HEK293T (cell line): ENCODE data around the gene MID2.

Experiments used
- CTCF ChIA-PET: fragments of 350-600 bp; formaldehyde crosslinking; extraction: SDS; loops from one replicate; lab custom pipeline; 2021; ENCODE audit warnings: antibody characterized with exemption, inconsistent platforms; lab: Yijun Ruan, JAX
- POLR2A ChIA-PET: fragments of 350-600 bp; formaldehyde crosslinking; extraction: SDS; loops from one replicate; lab custom pipeline; 2020; ENCODE audit warnings: antibody characterized with exemption, inconsistent platforms; lab: Yijun Ruan, JAX
- DNase-seq: peaks from one replicate; pipeline ENCODE4 v3.0.0; 2012; ENCODE audit warnings: mixed read lengths; ENCODE audit errors: extremely low spot score
- ARNT ChIP-seq: fragments of 450-650 bp; IDR thresholded peaks from 2 replicates; pipeline ENCODE4 v1.6.1; 2017; ENCODE audit warnings: mild to moderate bottlenecking
- BHLHE40 ChIP-seq: fragments of 450-650 bp; IDR thresholded peaks from 2 replicates; pipeline ENCODE4 v1.6.1; 2016; ENCODE audit warnings: mild to moderate bottlenecking, moderate library complexity, borderline replicate concordance
- CTBP1 ChIP-seq: fragments of 450-650 bp; IDR thresholded peaks from 2 replicates; pipeline ENCODE4 v1.6.1; 2016; ENCODE audit warnings: borderline replicate concordance
- ELF4 ChIP-seq: fragments of 450-650 bp; IDR thresholded peaks from 2 replicates; pipeline ENCODE4 v1.6.1; 2017; ENCODE audit warnings: antibody characterized with exemption
- FOXA1 ChIP-seq: fragments of 450-650 bp; IDR thresholded peaks from 2 replicates; pipeline ENCODE4 v1.6.1; 2016; ENCODE audit warnings: mild to moderate bottlenecking
- FOXK2 ChIP-seq: fragments of 450-650 bp; IDR thresholded peaks from 2 replicates; pipeline ENCODE4 v1.6.1; 2016; ENCODE audit warnings: mild to moderate bottlenecking
- FOXM1 ChIP-seq: fragments of 450-650 bp; IDR thresholded peaks from 2 replicates; pipeline ENCODE4 v1.6.1; 2017; ENCODE audit warnings: mild to moderate bottlenecking, borderline replicate concordance
- HDGF ChIP-seq: fragments of 450-650 bp; IDR thresholded peaks from 2 replicates; pipeline ENCODE4 v1.6.1; 2017; ENCODE audit warnings: antibody characterized with exemption, borderline replicate concordance
- L3MBTL2 ChIP-seq: fragments of 450-650 bp; conservative IDR thresholded peaks from 2 replicates; pipeline ENCODE4 v1.6.1; 2016; ENCODE audit warnings: mild to moderate bottlenecking
- LEF1 ChIP-seq: fragments of 450-650 bp; IDR thresholded peaks from 2 replicates; pipeline ENCODE4 v1.6.1; 2017; ENCODE audit warnings: mild to moderate bottlenecking, borderline replicate concordance
- NFRKB ChIP-seq: fragments of 450-650 bp; IDR thresholded peaks from 2 replicates; pipeline ENCODE4 v1.6.1; 2016; ENCODE audit warnings: mild to moderate bottlenecking, moderate library complexity
- SP1 ChIP-seq: fragments of 450-650 bp; IDR thresholded peaks from 2 replicates; pipeline ENCODE4 v1.6.1; 2017
- SUZ12 ChIP-seq: fragments of 450-650 bp; IDR thresholded peaks from 2 replicates; pipeline ENCODE4 v1.6.1; 2016; ENCODE audit warnings: mild to moderate bottlenecking
- TARDBP ChIP-seq: fragments of 450-650 bp; IDR thresholded peaks from 2 replicates; pipeline ENCODE4 v1.6.1; 2016
- ZNF384 ChIP-seq: fragments of 450-650 bp; IDR thresholded peaks from 2 replicates; pipeline ENCODE4 v1.6.1; 2016
- TF ChIP-seq, protein P1 (sequence below): fragments of 450-650 bp; IDR thresholded peaks from 2 replicates; pipeline ENCODE4 v1.6.1; 2016

Gene MID2

DNA sequence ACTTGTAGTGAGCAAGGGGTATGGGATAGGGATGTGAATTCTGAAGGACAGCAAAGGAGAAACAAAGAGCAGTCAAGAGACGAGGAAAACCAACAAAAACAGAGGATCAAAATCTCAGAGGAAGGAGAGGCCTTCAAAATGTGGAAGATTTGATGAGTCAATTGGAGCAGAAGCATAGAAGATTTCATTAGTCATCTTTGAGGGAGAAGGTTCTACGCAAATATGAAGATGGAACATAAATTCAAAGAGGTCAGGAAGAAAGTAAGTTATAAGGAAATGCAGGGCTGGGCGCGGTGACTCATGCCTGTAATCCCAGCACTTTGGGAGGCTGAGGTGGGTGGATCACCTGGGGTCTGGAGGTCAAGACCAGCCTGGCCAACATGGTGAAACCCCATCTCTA, 35.4 kb downstream of the MID2 start:
- POLR2A ChIA-PET = no interaction called here
- no peak for DNase-seq

DNA sequence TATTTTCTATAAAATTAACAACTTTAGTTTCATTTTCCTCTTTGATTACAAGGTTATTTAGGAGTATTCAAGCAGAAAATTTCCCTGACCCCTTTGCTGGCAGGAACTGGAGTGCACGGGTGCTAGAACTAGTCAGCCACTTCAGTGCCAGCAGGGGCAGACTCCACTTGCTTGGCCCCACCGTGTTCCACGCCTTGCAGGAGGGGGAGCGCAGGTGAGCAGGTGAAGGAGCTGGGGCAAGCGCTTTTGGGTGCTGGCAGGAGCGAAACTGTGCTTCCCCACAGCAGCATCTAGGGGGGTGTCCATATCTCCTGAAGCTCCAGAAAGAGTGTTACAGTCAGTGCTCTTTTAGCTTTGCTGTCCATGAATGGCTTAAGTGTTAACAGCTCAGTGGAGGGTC, 45.5 kb downstream of the MID2 start:
- TF ChIP-seq ARNT (no peak), FOXA1 (no peak), SP1 (no peak), ELF4 (no peak), TARDBP (no peak), LEF1 (no peak), SUZ12 (no peak)
- POLR2A ChIA-PET = no interaction called here
- no peak for DNase-seq
- CTCF ChIA-PET = no interaction called here

More for the DNA sequence above, 35.4 kb downstream of the MID2 start:
- CTCF ChIA-PET = no interaction called here
- TF ChIP-seq, protein P1, sequence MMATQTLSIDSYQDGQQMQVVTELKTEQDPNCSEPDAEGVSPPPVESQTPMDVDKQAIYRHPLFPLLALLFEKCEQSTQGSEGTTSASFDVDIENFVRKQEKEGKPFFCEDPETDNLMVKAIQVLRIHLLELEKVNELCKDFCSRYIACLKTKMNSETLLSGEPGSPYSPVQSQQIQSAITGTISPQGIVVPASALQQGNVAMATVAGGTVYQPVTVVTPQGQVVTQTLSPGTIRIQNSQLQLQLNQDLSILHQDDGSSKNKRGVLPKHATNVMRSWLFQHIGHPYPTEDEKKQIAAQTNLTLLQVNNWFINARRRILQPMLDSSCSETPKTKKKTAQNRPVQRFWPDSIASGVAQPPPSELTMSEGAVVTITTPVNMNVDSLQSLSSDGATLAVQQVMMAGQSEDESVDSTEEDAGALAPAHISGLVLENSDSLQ = no peak
- TF ChIP-seq TARDBP = no peak
- no peak for TF ChIP-seq CTBP1
- TF ChIP-seq L3MBTL2 = no peak

DNA sequence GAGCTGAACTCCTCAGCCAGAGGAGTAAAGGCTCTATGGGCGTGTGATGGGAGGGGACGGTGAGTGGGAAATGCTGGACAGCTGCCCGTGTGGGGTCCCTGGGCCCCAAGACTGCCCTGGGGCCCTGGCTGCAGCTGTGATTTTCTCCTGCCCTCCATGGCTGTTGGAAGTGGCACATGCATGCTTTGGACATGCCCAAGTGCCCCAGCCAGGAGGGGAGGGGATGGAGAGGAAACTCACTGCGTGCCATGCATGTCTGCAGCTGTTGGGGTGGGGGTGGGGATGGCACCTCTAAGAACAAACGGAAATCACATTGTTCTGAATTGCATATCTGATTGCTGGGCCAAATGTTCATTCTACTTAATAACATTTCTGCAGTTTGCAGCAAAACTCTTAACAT, 52.4 kb downstream of the MID2 start:
- no peak for TF ChIP-seq FOXK2
- TF ChIP-seq, protein P1 = no peak
- TF ChIP-seq SP1 = no peak
- TF ChIP-seq CTBP1 = no peak
- TF ChIP-seq ELF4 = no peak
- TF ChIP-seq ZNF384 = no peak
- TF ChIP-seq L3MBTL2 = no peak
- no peak for TF ChIP-seq NFRKB
- TF ChIP-seq BHLHE40 = no peak
- TF ChIP-seq TARDBP = no peak
- TF ChIP-seq FOXA1 = no peak
- no peak for TF ChIP-seq SUZ12
- TF ChIP-seq LEF1 = no peak
- ChIA-PET CTCF (no interaction called here), POLR2A (no interaction called here)
- no peak for DNase-seq

DNA sequence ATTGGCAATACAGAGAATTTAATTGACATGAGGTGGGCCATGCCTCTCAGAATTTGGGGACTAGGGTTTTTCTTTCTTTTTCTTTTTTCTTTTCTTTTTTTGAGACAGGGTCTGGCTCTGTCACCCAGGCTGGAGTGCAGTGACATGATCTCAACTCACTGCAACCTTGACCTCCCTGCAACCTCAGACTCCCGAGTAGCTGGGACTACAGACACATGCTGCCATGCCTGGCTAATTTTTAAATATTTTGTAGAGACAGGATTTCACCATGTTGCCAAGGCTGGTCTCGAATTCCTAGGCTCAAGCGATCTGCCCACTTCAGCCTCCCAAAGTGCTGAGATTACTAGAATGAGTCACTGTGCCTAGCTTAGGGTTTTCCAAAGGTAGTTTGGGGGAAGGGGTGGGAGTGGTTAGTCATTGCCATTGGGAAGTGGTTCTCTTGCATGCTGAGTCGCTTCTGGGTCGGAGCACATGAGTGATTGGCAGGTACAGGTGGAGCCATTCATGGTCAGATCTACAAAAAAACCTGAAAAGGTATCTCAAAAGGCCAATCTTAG, 54.5 kb downstream of the MID2 start:
- CTCF ChIA-PET = no interaction called here
- no peak for DNase-seq
- TF ChIP-seq ELF4 (no peak), L3MBTL2 (no peak), SUZ12 (no peak), LEF1 (no peak), CTBP1 (no peak), FOXK2 (no peak), ZNF384 (no peak), FOXA1 (no peak), NFRKB (no peak), SP1 (no peak), TARDBP (no peak), HDGF (no peak), BHLHE40 (no peak)
- TF ChIP-seq, protein P1 = no peak
- POLR2A ChIA-PET = no interaction called here

DNA sequence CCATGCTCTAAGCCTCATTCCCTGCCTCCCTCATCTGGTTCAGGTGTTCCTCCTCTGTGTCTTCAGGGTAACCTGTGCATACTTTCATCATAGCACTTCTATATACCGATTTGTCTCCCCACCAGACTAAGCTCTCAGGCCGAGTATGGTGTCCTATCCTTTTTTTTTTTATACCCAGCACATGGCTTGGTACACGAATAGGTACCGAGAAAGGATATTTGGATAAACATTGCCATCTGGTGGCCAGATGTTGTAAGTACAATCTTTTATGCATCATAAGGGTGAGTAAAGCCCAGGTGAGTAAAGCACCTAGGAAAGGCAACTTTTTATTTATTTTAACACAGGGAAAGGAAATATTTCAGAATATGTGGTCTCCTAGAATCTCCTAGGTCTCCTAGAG, 68.4 kb downstream of the MID2 start:
- ChIA-PET POLR2A (no interaction called here), CTCF (interaction anchor here (0.6 to 1.5 kb wide), 5 partner anchors 8 to 233 kb away, joined by 3 to 10 read pairs (median 4); no protein-coding TSS in a partner anchor)
- DNase-seq = peak; percentile 74
- TF ChIP-seq HDGF (no peak), SUZ12 (no peak), LEF1 (no peak), ELF4 (no peak; the same call in 1 of the 2 replicates), FOXA1 (no peak), FOXM1 (no peak), ARNT (no peak), CTBP1 (0 out of 2 replicates have a peak, but pooled peaks have one; percentile 51), BHLHE40 (no peak), FOXK2 (no peak), NFRKB (no peak), TARDBP (peak; percentile 18; the same call in 1 of the 2 replicates), SP1 (no peak), ZNF384 (peak; percentile 86), L3MBTL2 (0 out of 2 replicates have a peak, but pooled peaks have one; percentile 5)
- TF ChIP-seq, protein P1 = no peak

DNA sequence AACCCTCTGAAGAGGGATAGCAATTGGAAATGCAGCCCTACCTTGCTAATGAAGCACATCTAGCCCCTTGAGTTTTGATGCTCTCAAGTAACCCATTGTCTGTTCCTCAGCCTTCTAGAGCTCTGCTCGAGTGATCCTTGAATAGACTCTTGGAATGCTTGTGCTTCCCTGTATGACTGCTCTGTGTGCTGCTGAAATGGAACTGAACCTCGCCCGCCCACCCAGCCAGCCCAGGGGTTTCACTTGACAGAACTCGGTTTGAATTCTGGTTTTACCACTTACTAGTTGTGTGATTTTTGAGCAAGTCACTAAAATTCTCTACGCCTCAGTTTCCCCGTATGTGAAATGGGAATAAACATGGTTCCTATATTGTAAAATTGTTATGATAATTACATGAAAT, 77.1 kb downstream of the MID2 start:
- DNase-seq = no peak
- ChIA-PET POLR2A (no interaction called here), CTCF (interaction anchor here (0.6 kb wide), 1 partner anchor 9 kb away, joined by 3 read pairs; no protein-coding TSS in a partner anchor)
- no peak for TF ChIP-seq BHLHE40
- TF ChIP-seq NFRKB = no peak
- TF ChIP-seq SP1 = no peak
- no peak for TF ChIP-seq FOXA1
- no peak for TF ChIP-seq FOXM1
- TF ChIP-seq TARDBP = no peak
- TF ChIP-seq L3MBTL2 = no peak
- TF ChIP-seq LEF1 = no peak
- no peak for TF ChIP-seq CTBP1
- TF ChIP-seq SUZ12 = no peak
- TF ChIP-seq ELF4 = no peak
- no peak for TF ChIP-seq ZNF384
- no peak for TF ChIP-seq ARNT
